Tibial nerve (tissue), 4 donors: ENCODE results near the gene C3orf52.

Experiments used
- EP300 ChIP-seq, 2 donors: sonication (generic); formaldehyde crosslinking; IDR thresholded peaks; one replicate each; pipeline ENCODE4 v1.6.1; 2017; ENCODE audit warnings: antibody characterized with exemption in 2 of 2, mild to moderate bottlenecking in 1 of 2
- TF ChIP-seq, protein P1 (sequence below), 5 experiments: fragments of 200-600 bp in 3 of 5; fragments of 450-650 bp in 2 of 5; sonication (generic) in 3 of 5; IDR thresholded peaks; one replicate each; pipeline ENCODE4 v1.5.1; 2016 to 2019; ENCODE audit warnings: antibody characterized with exemption in 5 of 5, mild to moderate bottlenecking in 3 of 5, moderate library complexity in 2 of 5

DNA sequence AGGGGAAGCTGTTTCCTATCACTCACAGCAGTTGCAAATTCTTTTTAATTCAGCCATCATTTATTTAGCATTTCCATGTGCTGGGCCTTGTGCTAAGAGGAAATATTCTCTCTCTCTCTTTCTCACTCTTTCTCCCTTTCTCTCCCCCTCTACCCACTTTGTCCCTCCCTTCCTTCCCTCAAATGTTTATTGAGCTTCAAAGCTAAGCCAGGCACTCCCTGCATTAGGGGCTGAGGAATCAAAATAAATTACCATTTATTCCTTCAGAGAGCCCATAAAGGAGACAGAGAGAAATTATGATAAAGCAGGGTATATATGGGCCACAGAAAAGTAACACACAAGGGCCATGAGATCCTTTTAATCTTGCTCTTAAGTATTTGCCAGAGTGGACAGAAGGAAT lies 44.9 kb upstream of the C3orf52 start:
- TF ChIP-seq, protein P1, sequence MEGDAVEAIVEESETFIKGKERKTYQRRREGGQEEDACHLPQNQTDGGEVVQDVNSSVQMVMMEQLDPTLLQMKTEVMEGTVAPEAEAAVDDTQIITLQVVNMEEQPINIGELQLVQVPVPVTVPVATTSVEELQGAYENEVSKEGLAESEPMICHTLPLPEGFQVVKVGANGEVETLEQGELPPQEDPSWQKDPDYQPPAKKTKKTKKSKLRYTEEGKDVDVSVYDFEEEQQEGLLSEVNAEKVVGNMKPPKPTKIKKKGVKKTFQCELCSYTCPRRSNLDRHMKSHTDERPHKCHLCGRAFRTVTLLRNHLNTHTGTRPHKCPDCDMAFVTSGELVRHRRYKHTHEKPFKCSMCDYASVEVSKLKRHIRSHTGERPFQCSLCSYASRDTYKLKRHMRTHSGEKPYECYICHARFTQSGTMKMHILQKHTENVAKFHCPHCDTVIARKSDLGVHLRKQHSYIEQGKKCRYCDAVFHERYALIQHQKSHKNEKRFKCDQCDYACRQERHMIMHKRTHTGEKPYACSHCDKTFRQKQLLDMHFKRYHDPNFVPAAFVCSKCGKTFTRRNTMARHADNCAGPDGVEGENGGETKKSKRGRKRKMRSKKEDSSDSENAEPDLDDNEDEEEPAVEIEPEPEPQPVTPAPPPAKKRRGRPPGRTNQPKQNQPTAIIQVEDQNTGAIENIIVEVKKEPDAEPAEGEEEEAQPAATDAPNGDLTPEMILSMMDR (IDR thresholded peaks at IDR 0.05) = no peak
- no peak for TF ChIP-seq EP300 (IDR thresholded peaks at IDR 0.05)
